Sciatic nerve (tissue), 2 donors: ENCODE data around the gene IKBKE. TPM values are rescaled to one million over a fixed set of nuclear protein-coding genes. Genes with fewer than 3 reads are reported as not detected.

Experiments
- ATAC-seq: fragments of 200-7000 bp; cut with Tn5 transposase; one replicate; pipeline ENCODE4 v1.9.1; 2020; ENCODE audit warnings: mild to moderate bottlenecking, moderate library complexity
- DNase-seq: peaks from one replicate; pipeline ENCODE4 v3.0.0-alpha.2; 2020; ENCODE audit warnings: low spot score
- intact Hi-C: fragments of 100-400 bp; cut with DNase I; formaldehyde crosslinking; loops from one replicate; pipeline ENCODE4 v1.14.2; 2022
- total RNA-seq: library from RNA; stranded (reverse); fragmentation: NEBNext Ultra II Directional; extraction: Animal tissue kit (Norgen Biotek cat#: 25700); gene quantifications from one replicate; pipeline ENCODE4 v1.2.1, GENCODE V29; 2021
- donor health status: DM: no; HTN: no; CAD: no.
- donor health status: DM: no; HTN: no; CAD: no.

IKBKE gene
- total RNA-seq, 1 donor from 2014 or later, result 4.1 TPM

DNA sequence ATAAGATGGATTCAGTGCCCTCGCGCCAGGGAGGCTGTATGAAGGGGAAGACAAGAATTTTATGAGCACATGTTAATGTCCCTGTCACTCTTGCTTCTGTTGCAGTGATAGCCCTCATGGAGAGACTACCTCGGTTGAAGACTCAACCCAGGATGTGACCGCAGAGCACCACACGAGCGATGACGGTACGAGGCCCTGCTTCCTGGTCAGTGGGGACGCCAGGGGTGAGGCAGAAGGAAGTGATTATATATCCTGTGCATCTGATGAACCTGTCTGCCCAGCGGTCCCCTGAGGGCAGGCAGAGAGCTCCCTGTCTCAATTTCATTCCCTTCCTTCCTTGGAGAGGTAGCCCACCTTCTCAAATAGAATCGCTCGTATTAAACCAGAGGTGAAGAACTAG is 20.0 kb upstream of the IKBKE start:
- no peak for ATAC-seq
- peak; percentile 35 for DNase-seq
- intact Hi-C loops, result no loop called here

DNA sequence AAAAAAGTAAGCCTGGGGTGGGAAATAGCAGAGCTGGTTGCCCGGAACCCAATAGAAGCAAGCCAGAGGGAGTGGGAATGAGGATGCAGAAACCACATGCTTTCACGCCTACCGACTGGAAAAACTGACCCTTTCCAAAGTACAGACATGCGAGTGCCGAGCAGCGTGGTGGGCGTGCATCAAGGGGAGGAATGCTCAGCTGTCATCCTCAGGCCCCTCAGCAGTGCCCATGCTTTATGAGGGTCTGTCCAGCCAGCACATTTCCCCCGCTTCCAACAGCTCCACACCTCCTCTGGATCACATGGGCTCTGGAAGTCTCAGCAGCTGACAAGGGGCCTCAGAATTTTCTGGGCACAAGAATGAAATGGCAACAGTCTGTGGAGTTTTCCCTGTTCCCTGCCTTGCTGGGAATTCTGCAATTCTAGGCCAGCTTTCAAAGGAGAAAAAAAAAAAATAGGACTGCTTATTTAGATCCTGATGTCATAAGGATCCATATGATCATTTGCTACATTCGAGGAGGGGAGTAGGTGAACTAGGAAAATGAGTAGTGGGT is 19.1 kb upstream of the IKBKE start:
- intact Hi-C loops, result no loop called here
- ATAC-seq, result no peak
- peak; percentile 52 for DNase-seq

DNA sequence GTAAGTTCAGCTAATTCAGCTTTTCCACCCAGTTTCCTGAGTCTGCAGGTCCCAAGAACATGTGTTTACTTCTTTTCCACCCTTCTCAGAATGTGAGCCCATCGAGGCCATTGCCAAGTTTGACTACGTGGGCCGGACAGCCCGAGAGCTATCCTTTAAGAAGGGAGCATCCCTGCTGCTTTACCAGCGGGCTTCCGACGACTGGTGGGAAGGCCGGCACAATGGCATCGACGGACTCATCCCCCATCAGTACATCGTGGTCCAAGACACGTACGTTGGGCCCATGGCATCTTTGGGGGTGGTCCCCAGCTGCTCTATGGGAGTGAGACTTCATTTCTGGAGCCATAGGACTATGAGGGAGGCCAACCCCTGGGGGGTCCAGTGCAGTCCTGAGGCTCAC is 17.2 kb upstream of the IKBKE start:
- no peak for ATAC-seq
- no peak for DNase-seq
- intact Hi-C loops, result no loop called here

DNA sequence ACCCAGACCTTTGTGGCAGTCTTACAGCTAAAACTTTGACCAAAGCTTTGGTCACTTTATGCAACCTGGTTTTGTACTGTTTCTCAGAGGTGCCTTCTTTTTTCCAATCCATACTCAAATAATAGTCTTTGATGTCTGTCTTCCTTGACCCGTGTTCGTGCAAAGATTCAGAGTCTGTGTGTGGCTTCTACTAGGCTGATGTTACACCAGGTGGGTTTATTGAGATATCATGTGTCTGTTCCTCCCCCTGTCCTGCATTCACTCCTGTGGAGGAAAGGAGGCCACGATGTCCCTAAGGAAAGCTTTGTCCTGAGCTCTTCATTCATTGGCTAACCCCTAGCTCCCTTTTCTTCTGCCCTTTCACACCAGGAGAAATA is 15.0 kb upstream of the IKBKE start:
- intact Hi-C loops, result no loop called here
- DNase-seq, result no peak
- ATAC-seq, result peak; percentile 5

DNA sequence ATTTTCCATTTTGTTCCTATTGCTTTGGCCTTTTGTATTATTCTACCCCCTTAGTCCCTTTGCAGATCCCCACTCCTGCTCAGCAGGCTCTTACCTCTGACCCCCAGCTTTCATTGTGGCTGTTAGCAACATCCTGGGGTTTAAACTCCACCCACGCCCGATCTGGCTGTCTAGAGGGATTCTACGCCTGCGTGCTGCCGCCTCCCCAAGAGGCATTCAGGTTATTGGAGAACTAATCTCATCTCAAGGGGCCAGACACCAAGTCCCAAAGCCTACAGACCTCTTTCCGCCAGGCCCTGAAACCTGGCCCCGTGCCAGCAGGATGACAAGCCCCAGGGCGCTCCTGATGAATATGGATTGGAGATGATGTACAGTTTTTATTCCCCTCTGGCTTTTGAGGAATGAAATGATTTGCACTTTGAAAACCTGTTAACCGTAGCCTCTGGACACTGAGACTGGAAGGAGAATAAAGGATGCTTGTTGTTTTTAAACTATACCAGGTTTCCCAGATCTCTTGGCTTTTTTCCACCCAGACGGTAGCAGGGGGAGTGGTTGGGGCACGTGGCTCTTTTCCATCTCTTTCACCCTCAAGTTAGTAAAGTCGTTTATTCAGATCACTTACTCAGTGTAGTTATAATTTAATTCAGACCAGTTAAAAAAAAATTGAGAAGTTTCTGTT is 14.5 kb upstream of the IKBKE start:
- intact Hi-C loops, result no loop called here
- ATAC-seq, result peak; percentile 22
- DNase-seq, result peak; percentile 64

DNA sequence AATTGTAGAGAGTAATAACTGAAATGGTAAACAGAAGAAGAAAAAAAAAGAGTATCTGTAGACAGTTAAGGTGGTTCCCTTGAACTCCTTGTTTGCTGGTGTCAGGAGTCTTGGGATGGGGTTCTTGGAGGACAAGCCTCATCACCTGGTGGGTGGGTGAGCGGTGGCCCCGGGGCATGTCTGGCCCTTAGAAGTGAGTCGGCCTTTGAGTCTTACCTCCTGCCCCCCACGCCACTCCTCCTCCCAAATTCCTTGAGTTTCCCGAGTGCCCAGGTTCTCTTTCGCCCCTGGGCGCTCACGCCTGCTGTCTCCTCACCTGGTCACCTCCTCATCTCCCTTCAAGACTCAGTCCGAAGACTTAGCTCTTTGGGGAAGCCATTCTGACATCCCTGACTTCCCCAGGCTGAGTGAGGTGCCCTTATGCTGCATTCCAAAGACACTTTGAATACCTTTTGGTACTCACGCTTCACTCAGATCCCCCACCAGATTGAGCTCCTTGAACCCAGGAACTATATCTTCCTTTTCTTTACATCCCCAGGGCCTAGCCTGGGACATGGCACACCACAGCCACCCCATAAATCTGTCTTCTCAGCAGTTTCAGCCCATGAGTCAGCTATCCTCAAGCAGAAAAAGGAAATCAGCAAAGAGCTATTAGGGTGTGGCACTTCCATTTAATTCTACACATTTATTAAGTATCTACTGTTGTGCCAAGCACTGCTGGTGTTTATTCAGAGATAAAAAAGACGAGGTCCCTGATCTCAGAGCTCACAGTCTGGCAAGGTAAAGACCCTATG is 13.5 kb upstream of the IKBKE start:
- DNase-seq (no peak), ATAC-seq (no peak)
- intact Hi-C loops, result no loop called here

DNA sequence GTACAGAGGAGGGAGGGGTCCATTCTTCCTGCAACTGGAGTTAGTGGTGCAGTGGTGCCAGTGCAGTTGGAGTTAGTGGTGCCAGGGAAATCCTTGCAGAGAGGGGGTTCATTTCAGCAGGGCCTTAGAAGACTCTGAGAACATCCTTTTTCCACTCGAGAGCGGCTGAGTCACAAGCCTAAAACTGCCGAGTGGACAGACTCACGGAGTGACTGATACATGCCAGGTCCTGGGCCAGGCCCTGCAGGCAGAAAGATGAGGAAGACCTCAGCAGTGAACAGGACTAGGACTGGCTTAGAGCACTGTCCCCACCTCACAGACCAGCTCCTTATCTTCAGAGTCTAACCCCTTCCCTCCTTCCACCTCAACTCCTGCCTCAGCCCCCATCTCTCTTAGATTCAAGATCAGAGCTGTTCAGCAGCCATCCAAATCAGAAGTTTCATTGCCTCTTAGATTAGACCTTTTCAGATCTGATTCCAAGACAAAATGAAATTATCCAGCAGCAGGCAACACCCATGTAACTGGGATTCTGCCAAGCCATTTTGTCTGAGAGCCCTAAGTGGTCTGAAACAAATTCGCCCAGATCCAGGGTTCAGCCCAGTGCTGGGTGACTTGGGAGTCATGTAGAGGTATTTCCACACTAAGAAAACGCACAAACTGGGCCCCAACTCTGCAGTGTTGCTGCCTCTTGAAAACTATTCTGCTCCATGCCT is 12.7 kb upstream of the IKBKE start:
- peak; percentile 6 for ATAC-seq
- intact Hi-C loops, result no loop called here
- DNase-seq, result no peak

DNA sequence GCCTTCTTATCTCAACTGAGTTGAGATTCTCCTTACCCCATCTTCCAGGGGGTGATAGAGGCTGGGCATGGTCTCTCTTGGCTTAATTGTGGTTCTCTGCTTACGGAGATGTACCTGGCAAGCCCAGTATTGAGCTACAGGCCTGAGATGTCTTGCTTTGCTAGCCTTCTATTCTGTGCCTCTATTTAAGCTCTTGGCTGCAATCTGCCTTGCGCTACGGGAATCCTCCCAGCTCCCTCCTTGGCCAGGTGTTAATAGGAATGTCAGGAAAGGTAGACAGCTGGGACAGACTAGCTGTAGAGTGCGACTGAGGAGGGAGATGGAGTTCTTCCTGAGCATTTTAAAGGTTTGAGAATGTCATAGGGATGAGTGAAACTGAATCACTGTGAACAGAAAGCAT is 10.6 kb upstream of the IKBKE start:
- DNase-seq (no peak), ATAC-seq (no peak)
- intact Hi-C loops, result no loop called here

DNA sequence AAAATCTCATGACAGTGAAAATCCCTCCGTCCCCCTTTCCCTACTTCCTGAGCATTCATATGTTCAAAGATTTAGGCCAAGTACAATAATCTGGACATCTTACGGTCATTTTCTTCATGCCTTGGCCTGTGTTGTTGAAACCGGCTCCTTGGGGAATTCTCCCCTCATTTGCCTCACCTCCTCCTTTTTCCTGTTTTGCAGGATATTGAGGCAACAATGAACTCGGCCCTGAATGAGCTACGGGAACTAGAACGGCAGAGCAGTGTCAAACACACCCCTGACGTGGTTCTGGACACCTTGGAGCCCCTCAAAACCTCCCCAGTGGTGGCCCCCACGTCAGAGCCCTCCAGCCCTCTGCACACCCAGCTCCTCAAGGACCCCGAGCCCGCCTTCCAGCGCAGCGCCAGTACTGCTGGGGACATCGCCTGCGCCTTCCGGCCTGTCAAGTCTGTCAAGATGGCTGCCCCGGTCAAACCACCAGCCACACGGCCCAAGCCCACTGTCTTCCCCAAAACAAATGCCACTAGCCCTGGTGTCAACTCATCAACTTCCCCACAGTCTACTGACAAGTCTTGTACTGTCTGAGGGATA is 9.3 kb upstream of the IKBKE start:
- DNase-seq, result no peak
- intact Hi-C loops, result no loop called here

DNA sequence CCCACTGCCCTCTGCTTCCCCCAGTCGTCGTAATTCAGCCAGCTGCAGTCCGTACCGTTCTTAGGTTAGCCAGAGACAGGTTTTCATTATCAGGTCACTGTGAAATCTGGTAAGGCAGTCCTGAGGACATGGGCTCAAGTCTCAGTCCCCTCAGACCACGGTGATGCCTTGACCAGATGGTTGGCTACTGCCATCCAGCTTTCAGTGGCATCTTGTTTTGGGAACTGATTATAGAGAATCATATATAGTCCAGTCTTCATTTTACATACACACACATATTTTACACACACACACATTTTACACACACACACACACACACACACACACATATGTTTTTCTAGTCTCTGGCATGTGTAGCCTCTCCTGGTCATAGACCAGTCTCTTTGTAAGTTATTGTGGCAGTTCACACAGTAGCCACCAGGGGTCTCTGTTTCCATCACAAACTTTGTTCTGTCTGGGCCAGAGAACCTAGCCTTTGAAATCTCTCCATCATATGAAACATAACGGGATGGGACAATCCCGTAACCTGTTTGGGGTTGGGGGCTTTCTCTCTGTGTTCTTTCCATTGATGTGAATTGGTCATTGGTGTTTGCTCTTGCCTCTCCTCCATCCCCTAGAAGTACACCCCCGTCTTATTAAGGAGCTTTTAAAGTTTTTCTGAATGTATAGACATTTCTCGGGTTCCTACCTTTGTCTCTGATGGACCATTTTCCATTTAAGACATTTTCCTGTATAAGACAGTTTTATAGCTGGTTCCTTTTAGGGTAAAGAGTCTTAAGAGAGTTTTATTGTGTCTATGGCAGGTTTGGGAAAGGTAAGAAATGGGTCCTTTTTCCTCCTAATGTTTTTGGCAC is 8.4 kb upstream of the IKBKE start:
- DNase-seq, result peak; percentile 87
- peak; percentile 73 for ATAC-seq
- intact Hi-C loops, result no loop called here

More for the DNA sequence above, 9.3 kb upstream of the IKBKE start:
- ATAC-seq, result peak; percentile 33

DNA sequence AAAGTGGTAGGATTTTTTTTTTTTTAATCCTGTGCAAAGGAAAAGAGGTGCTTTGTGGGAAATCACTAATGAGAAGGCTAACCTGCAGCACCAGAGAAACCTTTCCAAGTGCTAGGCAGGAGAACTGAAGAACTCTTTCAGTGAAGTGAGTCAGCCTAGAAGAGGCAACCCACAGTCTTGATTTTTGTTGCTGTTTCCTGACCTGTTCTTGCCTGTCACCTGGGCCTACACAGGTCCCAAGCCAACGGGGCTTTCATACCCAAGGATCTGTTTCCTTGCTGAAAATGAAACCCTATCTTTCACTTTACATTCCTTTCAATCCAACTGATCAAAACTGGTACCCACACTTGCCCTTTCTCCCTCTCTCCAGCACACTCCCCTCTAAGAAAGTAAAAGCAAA is 7.1 kb upstream of the IKBKE start:
- no peak for ATAC-seq
- intact Hi-C loops, result no loop called here
- no peak for DNase-seq

DNA sequence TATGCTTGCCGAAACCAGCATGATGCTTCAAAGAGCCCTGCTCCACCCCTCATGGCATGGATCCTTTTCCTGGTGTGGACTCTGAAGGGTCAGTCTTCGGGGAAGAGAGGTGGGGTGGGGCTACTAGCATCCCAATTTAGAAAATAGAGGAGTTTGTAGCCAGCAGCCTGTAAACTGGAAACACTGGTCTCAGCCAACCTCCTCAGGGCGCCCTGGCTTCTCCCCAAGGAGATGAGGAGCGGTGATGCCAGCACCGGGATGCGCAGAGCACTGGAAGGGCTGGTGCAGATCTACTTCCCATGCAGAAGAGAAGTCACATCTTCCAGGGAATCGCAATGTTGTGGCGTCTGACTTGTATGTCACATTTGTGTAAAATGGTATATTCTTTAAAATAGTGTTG is 6.4 kb upstream of the IKBKE start:
- ATAC-seq (no peak), DNase-seq (no peak)
- intact Hi-C loops, result no loop called here

DNA sequence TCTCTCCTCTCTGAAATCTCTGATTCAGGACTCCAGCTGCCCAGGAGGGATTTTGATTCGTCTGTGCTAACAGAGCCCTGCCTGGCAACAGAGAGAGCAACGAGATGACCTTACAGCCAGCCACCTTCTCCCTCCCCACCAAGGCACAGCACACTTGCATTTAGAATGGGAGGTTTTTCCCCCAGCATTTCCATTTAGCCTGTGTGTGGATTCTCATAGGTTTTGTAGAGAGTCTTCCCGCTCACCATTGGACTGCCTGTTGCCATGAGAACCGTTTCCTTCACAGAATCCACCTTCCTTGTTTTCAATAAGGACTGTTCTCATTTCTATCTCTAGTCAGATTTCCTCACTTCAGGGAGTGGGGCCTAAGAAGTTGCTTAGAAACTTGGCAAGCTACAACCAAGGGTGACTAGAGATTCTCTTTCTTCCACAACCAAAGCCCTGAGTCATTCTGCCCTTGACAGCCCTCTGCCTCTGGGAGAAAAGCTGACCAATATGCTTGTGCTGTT is 5.8 kb upstream of the IKBKE start:
- ATAC-seq, result peak; percentile 81
- no peak for DNase-seq
- intact Hi-C loops, result no loop called here

DNA sequence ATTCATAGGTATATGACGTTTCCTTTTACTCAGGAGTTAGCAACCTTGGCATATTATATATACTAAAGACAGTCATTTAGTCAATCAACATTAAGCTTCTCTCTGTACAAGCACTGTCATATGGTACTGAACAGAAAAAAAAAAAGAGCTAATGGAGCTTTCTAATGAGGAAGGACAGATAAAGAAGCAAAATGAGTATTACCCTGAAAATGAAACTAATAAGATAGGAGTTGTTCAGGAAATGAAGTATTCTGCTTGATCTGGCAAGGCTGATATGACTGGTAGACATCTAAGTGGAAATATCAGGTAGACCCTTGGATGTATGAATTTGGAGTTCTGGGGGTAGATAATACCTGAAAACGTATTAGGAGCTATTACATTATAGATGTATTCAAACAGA is 4.3 kb upstream of the IKBKE start:
- intact Hi-C loops, result no loop called here
- no peak for DNase-seq
- ATAC-seq, result no peak

DNA sequence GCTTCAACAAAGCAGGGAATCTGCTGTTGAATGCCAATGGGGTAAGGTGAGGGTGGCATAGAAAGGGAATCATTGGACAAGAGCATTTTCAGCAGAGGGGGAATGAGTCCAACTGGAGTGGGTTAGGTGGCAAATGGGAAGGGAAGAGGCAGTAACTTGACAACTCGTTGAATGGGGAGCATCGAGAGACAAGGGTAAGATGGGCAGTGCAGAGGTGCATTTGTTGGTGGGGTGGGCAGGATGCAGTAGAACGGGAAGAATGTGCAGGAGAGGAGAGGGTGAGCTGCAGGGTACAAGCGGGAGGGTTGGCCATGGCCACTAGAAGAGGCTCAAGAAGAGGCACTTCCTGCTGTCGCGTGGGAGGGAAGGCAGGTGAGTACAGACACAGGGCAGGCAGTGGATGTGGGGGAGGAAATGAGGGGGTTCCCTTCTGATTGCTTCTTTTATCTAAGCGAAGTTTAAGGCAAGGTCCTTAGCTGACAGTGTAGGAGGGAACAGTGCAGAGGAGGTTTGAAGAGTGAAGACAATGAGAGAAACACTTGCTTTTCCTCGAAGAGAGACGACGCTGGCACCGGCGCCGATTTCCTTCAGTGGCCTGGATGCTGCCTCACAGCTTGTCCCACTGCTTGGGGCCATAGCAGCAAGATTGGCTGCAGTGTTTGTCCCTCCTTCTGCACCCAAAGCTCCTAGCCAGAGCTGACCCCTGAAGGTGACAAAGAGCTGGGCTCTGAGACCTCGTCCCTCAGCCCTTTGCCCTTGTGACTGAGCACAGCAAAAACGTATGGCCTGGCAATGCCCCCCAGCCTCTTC is 3.2 kb upstream of the IKBKE start:
- ATAC-seq, result no peak

DNA sequence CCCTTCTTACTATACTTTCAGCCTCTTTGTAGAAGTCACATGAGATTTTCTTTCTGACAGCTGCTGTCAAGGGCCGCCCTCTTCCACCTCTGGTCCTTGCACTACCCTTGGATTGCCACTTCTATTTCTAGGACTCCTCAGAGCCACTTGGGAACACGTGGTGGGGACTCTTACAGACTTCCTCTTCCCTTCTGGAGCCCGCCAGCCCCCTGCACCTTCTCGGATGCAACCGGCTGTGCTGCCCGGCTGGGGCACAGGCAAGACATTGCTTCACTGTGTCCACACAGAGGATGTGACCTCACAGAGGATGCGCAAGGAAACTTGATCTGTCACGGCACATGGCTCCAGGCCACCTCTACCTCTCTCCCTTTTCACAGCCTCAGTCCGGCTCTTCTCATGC is 2.4 kb upstream of the IKBKE start:
- peak; percentile 9 for ATAC-seq
- no peak for DNase-seq
- intact Hi-C loops, result no loop called here

More for the DNA sequence above, 3.2 kb upstream of the IKBKE start:
- intact Hi-C loops, result no loop called here
- DNase-seq, result no peak

DNA sequence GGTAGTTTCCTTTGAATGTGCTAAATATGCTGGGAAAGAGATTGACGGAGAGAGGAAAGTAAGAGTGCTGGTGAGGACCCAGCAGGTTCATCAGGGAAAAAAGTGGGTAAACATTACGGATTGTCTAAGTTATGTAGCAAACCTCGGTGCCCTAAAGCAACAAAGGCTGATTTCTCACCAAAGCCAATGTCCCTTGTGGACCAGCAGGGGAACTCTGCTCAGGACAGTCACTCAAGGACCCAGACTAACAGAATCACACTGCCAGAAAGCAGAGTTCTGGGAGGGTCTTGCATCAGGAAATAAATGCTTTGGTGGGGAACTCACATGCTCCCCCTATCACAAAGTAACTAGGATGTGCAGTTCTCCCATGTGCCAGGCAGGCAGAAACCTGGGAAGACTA is 1.7 kb upstream of the IKBKE start:
- DNase-seq (no peak), ATAC-seq (no peak)
- intact Hi-C loops, result no loop called here
